ENCODE results near the gene METTL22. TPM values are rescaled to one million over a fixed set of nuclear protein-coding genes. Genes with fewer than 3 reads are reported as not detected.

Gene METTL22
- polyA plus RNA-seq, 1 experiment, result 54.6 TPM

GRCh38 chr16:8631373-8631772, 9.9 kb downstream of the METTL22 start:
- DNase-seq (ENCODE audit: low read depth), result no peak
- Histone ChIP-seq H3K36me3 (ENCODE audit: control insufficient read depth, insufficient read depth, low read length) (peaks cover 46% of the 10 kb centered on the region), H3K4me3 (ENCODE audit: low read depth, low read length) (no peak overlapping the region), H3K27me3 (ENCODE audit: control insufficient read depth, insufficient read depth, low read length) (no peaks in the 10 kb centered on the region)
- CTCF ChIA-PET, result no interaction called here
- no peak for TF ChIP-seq CTCF (IDR thresholded peaks at IDR 0.05; ENCODE audit: insufficient read depth, low read depth, low read length)
- POLR2A ChIA-PET, result no interaction called here

GRCh38 chr16:8631818-8632465, 10.4 kb downstream of the METTL22 start:
- CTCF ChIA-PET, result interaction anchor here (1.0 kb wide), 1 partner anchor 8 kb away, joined by 3 read pairs; no protein-coding TSS in a partner anchor
- TF ChIP-seq CTCF (IDR thresholded peaks at IDR 0.05; ENCODE audit: insufficient read depth, low read depth, low read length), result no peak
- Histone ChIP-seq H3K4me3 (ENCODE audit: low read depth, low read length) (no peak overlapping the region), H3K36me3 (ENCODE audit: control insufficient read depth, insufficient read depth, low read length) (peaks cover 45% of the 10 kb centered on the region), H3K27me3 (ENCODE audit: control insufficient read depth, insufficient read depth, low read length) (no peaks in the 10 kb centered on the region)
- POLR2A ChIA-PET, result no interaction called here
- DNase-seq (ENCODE audit: low read depth), result no peak

- no peaks in the 10 kb centered on the region for H3K27me3 ChIP-seq (ENCODE audit: control insufficient read depth, insufficient read depth, low read length)
- TF ChIP-seq CTCF (IDR thresholded peaks at IDR 0.05; ENCODE audit: insufficient read depth, low read depth, low read length), result no peak
- DNase-seq (ENCODE audit: low read depth), result no peak
- H3K36me3 ChIP-seq (ENCODE audit: control insufficient read depth, insufficient read depth, low read length), result peaks cover 46% of the 10 kb centered on the region
- no peak overlapping the region for H3K4me3 ChIP-seq (ENCODE audit: low read depth, low read length)
- POLR2A ChIA-PET, result no interaction called here
- CTCF ChIA-PET, result interaction anchor here (1.0 kb wide), 1 partner anchor 9 kb away, joined by 3 read pairs; no protein-coding TSS in a partner anchor
These were observed 11.2 kb downstream of the METTL22 start for GRCh38 chr16:8632675-8633182.

- DNase-seq (ENCODE audit: low read depth), result no peak
- POLR2A ChIA-PET, result interaction anchor here (0.9 kb wide), 1 partner anchor 13 kb away, joined by 3 read pairs; no protein-coding TSS in a partner anchor
- Histone ChIP-seq H3K27me3 (ENCODE audit: control insufficient read depth, insufficient read depth, low read length) (no peaks in the 10 kb centered on the region), H3K4me3 (ENCODE audit: low read depth, low read length) (no peak overlapping the region), H3K36me3 (ENCODE audit: control insufficient read depth, insufficient read depth, low read length) (peaks cover 41% of the 10 kb centered on the region)
- TF ChIP-seq CTCF (IDR thresholded peaks at IDR 0.05; ENCODE audit: insufficient read depth, low read depth, low read length), result peak; percentile 60
- CTCF ChIA-PET, result interaction anchor here (1.0 to 2.5 kb wide), 5 partner anchors 8 to 245 kb away, joined by 3 to 15 read pairs (median 4); no protein-coding TSS in a partner anchor
These were observed 13.7 kb downstream of the METTL22 start for GRCh38 chr16:8634991-8635736.

GRCh38 chr16:8639694-8640093, 18.2 kb downstream of the METTL22 start:
- Histone ChIP-seq H3K4me3 (ENCODE audit: low read depth, low read length) (no peak overlapping the region), H3K27me3 (ENCODE audit: control insufficient read depth, insufficient read depth, low read length) (no peaks in the 10 kb centered on the region), H3K36me3 (ENCODE audit: control insufficient read depth, insufficient read depth, low read length) (peaks cover 43% of the 10 kb centered on the region)
- no peak for TF ChIP-seq CTCF (IDR thresholded peaks at IDR 0.05; ENCODE audit: insufficient read depth, low read depth, low read length)
- ChIA-PET POLR2A (no interaction called here), CTCF (no interaction called here)
- no peak for DNase-seq (ENCODE audit: low read depth)

Data from BJ (cell line).